HepG2 (cell line): ENCODE data around the gene THBD. TPM values are rescaled to one million over a fixed set of nuclear protein-coding genes. Genes with fewer than 3 reads are reported as not detected.

Experiments
- ATAC-seq: fragments of 200-7000 bp; cut with Tn5 transposase; 3 replicates; pipeline ENCODE4 v1.9.1; 2020; ENCODE audit warnings: mild to moderate bottlenecking, moderate library complexity
- BruUV-seq: library from RNA; stranded (reverse); fragments of 400-500 nt; replicated peaks from 2 replicates; lab custom pipeline; 2021; lab: Mats Ljungman, UMichigan
- CTCF ChIA-PET: fragments of 300-600 bp; formaldehyde crosslinking; extraction: SDS; loops from one replicate; lab custom pipeline; 2021; ENCODE audit warnings: low total read pairs, inconsistent platforms, low intra/inter-chr PET ratio; lab: Yijun Ruan, JAX
- POLR2A ChIA-PET: fragments of 350-600 bp; sonication (Branson Sonifier 250); formaldehyde crosslinking; loops from one replicate; lab custom pipeline; 2020; ENCODE audit warnings: antibody characterized with exemption, inconsistent platforms; lab: Yijun Ruan, JAX
- DNase-seq: peaks from one replicate; pipeline ENCODE4 v3.0.0-alpha.2; 2015; ENCODE audit warnings: low spot score
- FAIRE-seq: peaks from 3 replicates; lab custom pipeline; 2011; peaks lifted over from hg19 to GRCh38; lab: Jason Lieb, UNC
- H2AFZ ChIP-seq: one replicate; pipeline ENCODE4 v1.6.1; 2011; ENCODE audit warnings: low read length, inconsistent platforms
- H3K27ac ChIP-seq: fragments of 300-600 bp; 3 replicates; pipeline ENCODE4 v1.8.0; 2011; ENCODE audit warnings: mixed run types, mild to moderate bottlenecking, mixed read lengths, low read length, inconsistent platforms; ENCODE audit not compliant: insufficient read depth; ENCODE audit errors: extremely low read length
- H3K27me3 ChIP-seq, 2 experiments: fragments of 200-600 bp in 1 of 2; 2 replicates in 1 of 2; 3 replicates in 1 of 2; pipeline versions ENCODE4 v1.6.0 to v1.8.0; 2011; ENCODE audit warnings: low read length in 2 of 2, mild to moderate bottlenecking in 2 of 2, moderate library complexity in 2 of 2, inconsistent platforms in 1 of 2; ENCODE audit not compliant: insufficient read depth in 2 of 2, control insufficient read depth in 1 of 2
- H3K36me3 ChIP-seq, 2 experiments: fragments of 200-600 bp in 1 of 2; replicated peaks in 1 of 2; 2 replicates in 1 of 2; 3 replicates in 1 of 2; pipeline versions ENCODE4 v1.5.1 to v1.8.0; 2011; ENCODE audit warnings: low read length in 2 of 2, inconsistent platforms in 1 of 2; ENCODE audit not compliant: insufficient read depth in 2 of 2, control insufficient read depth in 1 of 2
- H3K4me1 ChIP-seq: 2 replicates; pipeline ENCODE4 v1.5.1; 2012; ENCODE audit warnings: low read length, inconsistent platforms; ENCODE audit not compliant: insufficient read depth
- H3K4me2 ChIP-seq: 2 replicates; pipeline ENCODE4 v1.6.0; 2011; ENCODE audit warnings: low read depth, low read length, inconsistent platforms
- H3K4me3 ChIP-seq, 3 experiments: fragments of 200-600 bp in 1 of 3; sonication (generic), shearing (Covaris generic) in 1 of 3; replicated peaks in 1 of 3; 2 replicates each; pipeline ENCODE4 v1.5.1; 2011 to 2016; ENCODE audit warnings: low read length in 3 of 3, inconsistent platforms in 2 of 3, low read depth in 2 of 3, mild to moderate bottlenecking in 2 of 3, control low read depth in 1 of 3, mixed read lengths in 1 of 3; ENCODE audit not compliant: insufficient read depth in 1 of 3
- H3K79me2 ChIP-seq: one replicate; pipeline ENCODE4 v1.6.1; 2011; ENCODE audit warnings: low read length, inconsistent platforms; ENCODE audit not compliant: insufficient read depth
- H3K9ac ChIP-seq: 2 replicates; pipeline ENCODE4 v1.6.0; 2011; ENCODE audit warnings: mild to moderate bottlenecking, low read depth, low read length, inconsistent platforms; ENCODE audit not compliant: insufficient read depth
- H3K9me3 ChIP-seq: 2 replicates; pipeline ENCODE4 v1.5.1; 2012; ENCODE audit warnings: mild to moderate bottlenecking, low read length
- H4K20me1 ChIP-seq: 2 replicates; pipeline ENCODE4 v1.6.0; 2011; ENCODE audit warnings: inconsistent platforms, mild to moderate bottlenecking, low read length, moderate library complexity; ENCODE audit not compliant: insufficient read depth
- BRD4 ChIP-seq: sonication (generic); formaldehyde crosslinking; IDR thresholded peaks from 2 replicates; pipeline ENCODE4 v1.4.0; 2020; ENCODE audit warnings: missing genetic modification reagents
- CAMTA2 ChIP-seq: sonication (generic); formaldehyde crosslinking; IDR thresholded peaks from 2 replicates; pipeline ENCODE4 v1.4.0; 2020; ENCODE audit warnings: mild to moderate bottlenecking, missing genetic modification reagents, borderline replicate concordance
- CEBPZ ChIP-seq: IDR thresholded peaks from 2 replicates; pipeline ENCODE4 v1.6.1; 2012; ENCODE audit warnings: low read length, improper control_type of control experiment
- ELF4 ChIP-seq: sonication (generic); formaldehyde crosslinking; IDR thresholded peaks from 2 replicates; pipeline ENCODE4 v1.5.0; 2020; ENCODE audit warnings: missing genetic modification reagents, mild to moderate bottlenecking, moderate library complexity, borderline replicate concordance
- HNRNPH1 ChIP-seq: fragments of 200-400 bp; formaldehyde crosslinking; optimal IDR thresholded peaks from 2 replicates; pipeline ENCODE3; 2017; ENCODE audit warnings: mild to moderate bottlenecking, low read depth, low read length
- MNT ChIP-seq: fragments of 450-650 bp; IDR thresholded peaks from 2 replicates; pipeline ENCODE4 v1.6.1; 2016
- ZBTB25 ChIP-seq: IDR thresholded peaks from 2 replicates; pipeline ENCODE4 v1.6.1; 2018; ENCODE audit warnings: missing genetic modification reagents
- ZNF567 ChIP-seq: sonication (generic); formaldehyde crosslinking; IDR thresholded peaks from 2 replicates; pipeline ENCODE4 v1.8.1; 2023; ENCODE audit warnings: mild to moderate bottlenecking, missing genetic modification reagents, borderline replicate concordance
- ZNF614 ChIP-seq: IDR thresholded peaks from 2 replicates; pipeline ENCODE4 v1.6.1; 2018; ENCODE audit warnings: missing biosample characterization, missing genetic modification reagents, inconsistent platforms, borderline replicate concordance
- ZNF619 ChIP-seq: sonication (generic); formaldehyde crosslinking; IDR thresholded peaks from 2 replicates; pipeline ENCODE4 v1.4.0; 2020; ENCODE audit warnings: mild to moderate bottlenecking, missing genetic modification reagents
- WGBS: methylation state at CpG from one replicate; pipeline ENCODE4 v1.1.6; 2017; ENCODE audit warnings: low lambda C conversion rate; 5-methylcytosine and 5-hydroxymethylcytosine counted together
- in situ Hi-C: cut with HindIII; loops from 2 replicates; pipeline ENCODE4 v1.10.0; 2017; ENCODE audit warnings: low pct_unique_long_range_greater_than_20kb; ENCODE audit not compliant: extremely low pct_ligation_motif_present
- intact Hi-C: fragments of 100-400 bp; cut with micrococcal nuclease; formaldehyde crosslinking; loops from one replicate; pipeline ENCODE4 v1.10.0; 2022; ENCODE audit not compliant: unreplicated experiment
- polyA plus RNA-seq, 8 experiments: library from polyadenylated mRNA; depleted of rRNA in 3 of 8; stranded (reverse) in 7 of 8; unstranded in 1 of 8; fragments of >200 nt; fragmentation: Illumina TruSeq in 4 of 8; extraction: Trizol in 4 of 8; gene quantifications; 2 replicates each; pipeline versions ENCODE4 v1.2.1 to v1.2.3, GENCODE V29; 2011 to 2016; ENCODE audit warnings: low read depth in 4 of 8, missing spikeins in 1 of 8, mixed read lengths in 1 of 8; ENCODE audit not compliant: insufficient read depth in 1 of 8
- total RNA-seq, 5 experiments: library from RNA; depleted of rRNA; stranded (reverse); fragments of >200 nt; fragmentation: Illumina TruSeq; extraction: Trizol; gene quantifications; 2 replicates each; pipeline ENCODE4 v1.2.3, GENCODE V29; 2016; ENCODE audit warnings: low read depth in 1 of 5

Gene THBD
- total and polyA plus RNA-seq, 2 of the 13 experiments (the other 11 are each of a cell fraction or from before 2014, with no cell fraction given): 0.03 TPM; not detected in 1

GRCh38 chr20:23082846-23083552 is 33.5 kb upstream of the THBD start (continued):
- no peak for TF ChIP-seq CEBPZ
- no peak for TF ChIP-seq ELF4 (CRISPR knock-in tag)
- TF ChIP-seq ZBTB25 (CRISPR knock-in tag): no peak
- TF ChIP-seq ZNF619 (CRISPR knock-in tag): no peak
- no peak for TF ChIP-seq BRD4
- TF ChIP-seq CAMTA2 (CRISPR knock-in tag): no peak

GRCh38 chr20:23081263-23081819 is 31.9 kb upstream of the THBD start:
- Histone ChIP-seq H3K27ac (no peak overlapping the region), H3K4me1 (no peaks in the 10 kb centered on the region), H3K36me3 (no peaks in the 10 kb centered on the region), H3K9me3 (no peaks in the 10 kb centered on the region), H3K4me3 (no peak overlapping the region)
- no peak for FAIRE-seq
- intact Hi-C loops: no loop called here
- no peak for DNase-seq
- TF ChIP-seq HNRNPH1: no peak
- TF ChIP-seq ZNF614 (CRISPR knock-in tag): no peak
- no peak for TF ChIP-seq ZNF567 (CRISPR knock-in tag)
- TF ChIP-seq MNT: peak; percentile 55
- TF ChIP-seq, all 625 proteins: peak for 1
- ChIA-PET CTCF (no interaction called here), POLR2A (no interaction called here)
- H3K27me3 ChIP-seq: peaks cover 0 to 3% of the 10 kb centered on the region in 2 experiments; a peak in 1 of 5 replicates
- no peaks in the 10 kb centered on the region for H4K20me1 ChIP-seq
- H3K9ac ChIP-seq: no peak overlapping the region
- H3K4me2 ChIP-seq: no peak overlapping the region
- in situ Hi-C loops: no loop called here
- ATAC-seq: no peak
- WGBS: 2% methylated on average over 9 of the region's 9 CpGs
- no peaks in the 10 kb centered on the region for H3K79me2 ChIP-seq
- BruUV-seq: no TSS peak
- no peak overlapping the region for H2AFZ ChIP-seq
